NOMO-1 treated with DMSO at 0.1 percent for 48 hours (cell line): Measurements from ENCODE around the gene SNRPD1.
"Not testable (repeated sequence)": the region's sequence is repeated elsewhere in the genome, so short reads cannot be mapped to it uniquely, and the experiment has no call there.

Experiments
- DNase-seq: peaks from one replicate; lab custom pipeline; 2025; ENCODE audit not compliant: unreplicated experiment; lab: John Stamatoyannopoulos, UW

SNRPD1 gene

DNA sequence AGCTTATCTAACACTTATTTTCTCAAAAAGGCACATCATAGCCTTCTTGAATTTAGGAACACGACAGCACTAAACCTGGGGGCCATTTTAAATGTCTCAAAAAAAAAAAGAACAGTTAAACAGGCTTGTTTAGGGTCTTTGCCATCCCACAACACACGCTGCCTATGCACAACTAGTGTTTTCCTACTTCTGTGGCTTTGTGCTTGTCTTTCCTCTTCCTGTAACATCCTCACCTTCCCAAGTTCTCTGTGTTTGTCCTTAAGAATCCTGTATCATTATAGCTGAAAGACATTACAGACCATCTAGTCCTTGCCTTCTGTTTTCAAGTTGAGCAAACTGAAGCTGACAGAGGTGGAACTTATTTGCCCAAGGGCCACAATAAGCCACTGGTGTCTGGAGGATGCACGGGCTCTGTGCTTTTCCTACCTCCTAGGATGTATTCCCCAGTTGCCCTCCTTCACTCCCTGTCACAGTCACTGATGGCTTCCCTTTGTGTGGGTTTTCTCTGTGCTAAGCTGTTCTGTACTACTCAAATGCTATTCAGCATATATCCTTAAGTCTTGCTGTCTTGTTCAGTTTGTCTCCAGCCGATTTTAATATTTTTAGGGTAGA, 22.6 kb downstream of the SNRPD1 start:
- DNase-seq, result no peak

DNA sequence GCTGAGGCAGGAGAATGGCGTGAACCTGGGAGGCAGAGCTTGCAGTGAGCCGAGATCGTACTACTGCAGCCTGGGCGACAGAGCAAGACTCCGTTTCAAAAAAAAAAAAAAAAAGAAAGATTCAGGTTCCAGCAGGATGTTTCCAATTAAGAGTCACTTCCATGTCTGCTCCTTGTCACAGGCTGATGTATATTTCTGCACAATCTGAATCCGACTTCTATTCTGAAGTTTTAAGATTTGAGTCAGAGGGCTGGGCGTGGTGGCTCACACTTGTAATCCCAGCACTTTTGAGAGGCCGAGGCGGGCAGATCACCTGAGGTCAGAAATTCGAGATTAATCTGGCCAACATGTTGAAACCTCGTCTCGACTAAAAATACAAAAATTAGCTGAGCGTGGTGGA, 24.7 kb downstream of the SNRPD1 start:
- DNase-seq, result no peak

DNA sequence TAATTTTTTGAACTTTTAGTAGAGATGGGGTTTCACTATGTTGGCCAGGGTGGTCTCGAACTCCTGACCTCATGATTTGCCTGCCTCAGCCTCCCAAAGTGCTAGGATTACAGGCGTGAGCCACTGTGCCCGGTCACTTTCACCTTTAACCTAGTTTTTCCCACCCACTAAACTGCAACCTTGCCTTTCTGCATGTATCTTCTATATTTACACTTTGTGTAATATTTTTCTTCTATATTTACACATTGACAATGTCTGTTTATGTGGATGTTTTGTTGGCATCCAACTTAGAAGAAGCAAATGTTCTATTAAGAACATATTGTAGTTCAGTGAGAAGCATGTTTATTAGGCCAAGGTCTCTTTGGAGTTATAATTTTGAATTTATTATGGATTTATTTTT, 26.7 kb downstream of the SNRPD1 start:
- DNase-seq, result no peak

GRCh38 chr18:21640375-21640774, 28.3 kb downstream of the SNRPD1 start:
- DNase-seq, result not testable (repeated sequence)

DNA sequence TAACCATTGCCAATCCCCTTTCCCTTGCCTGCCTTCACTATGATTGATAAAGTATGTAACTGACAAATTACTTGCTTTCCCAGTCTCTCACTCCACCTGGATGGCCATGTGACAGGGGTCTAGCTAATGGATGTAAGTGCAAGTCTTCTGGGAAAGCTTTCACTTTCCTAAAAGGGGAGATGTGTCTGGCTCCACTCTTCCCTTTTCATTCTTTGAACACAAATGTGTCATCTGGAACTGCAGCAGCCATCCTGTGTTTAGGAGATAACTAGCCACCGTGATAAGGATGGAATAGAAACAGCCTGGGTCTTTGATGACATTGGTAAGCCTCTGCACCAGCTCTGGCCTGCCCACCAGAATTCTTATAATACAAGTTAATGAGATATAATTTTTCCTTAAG, 38.2 kb downstream of the SNRPD1 start:
- no peak for DNase-seq

- no peak for DNase-seq
Measured at GRCh38 chr18:21652073-21652472, 40.0 kb downstream of the SNRPD1 start.

DNA sequence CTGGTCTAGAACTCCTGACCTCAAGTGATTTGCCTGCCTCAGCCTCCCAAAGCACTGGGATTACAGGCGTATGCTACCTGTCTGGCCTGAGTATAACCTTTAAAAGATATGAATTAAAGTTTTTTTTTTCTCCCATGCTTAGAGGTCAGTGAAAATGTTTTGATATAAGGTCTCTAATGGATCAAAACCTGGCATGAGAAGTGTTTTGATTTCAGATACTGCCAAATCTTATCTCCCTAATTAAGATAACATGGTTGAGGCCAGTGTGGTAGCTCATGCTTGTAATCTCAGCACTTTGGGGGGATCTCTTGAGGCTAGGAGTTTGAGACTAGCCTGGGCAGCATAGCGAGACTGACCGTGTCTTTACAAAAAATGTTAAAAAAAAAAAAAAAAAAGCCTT, 41.2 kb downstream of the SNRPD1 start:
- DNase-seq, result no peak

- no peak for DNase-seq
Measured at GRCh38 chr18:21656402-21656801, 44.3 kb downstream of the SNRPD1 start.

GRCh38 chr18:21660078-21660477, 48.0 kb downstream of the SNRPD1 start:
- DNase-seq, result no peak

- no peak for DNase-seq
Measured at GRCh38 chr18:21662581-21662980, 50.5 kb downstream of the SNRPD1 start.

DNA sequence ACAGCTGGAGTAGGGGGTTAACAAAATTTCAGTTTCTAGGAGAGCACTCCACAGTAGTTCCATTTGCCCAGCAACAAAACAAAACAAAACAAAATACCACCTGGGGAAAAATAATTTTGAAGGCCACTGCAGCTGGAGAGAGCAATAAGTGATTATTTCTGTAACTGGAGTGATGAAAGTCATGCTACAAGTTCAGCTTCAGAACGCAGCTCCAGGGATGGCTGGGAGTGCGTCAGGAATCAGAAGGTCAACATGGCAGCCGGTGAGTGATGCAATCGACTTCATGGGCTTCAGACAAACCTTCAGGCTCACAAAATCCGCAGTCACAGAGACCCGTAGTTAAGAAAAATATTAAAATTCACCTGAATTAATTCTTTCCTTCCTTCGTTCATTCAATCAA, 51.5 kb downstream of the SNRPD1 start:
- DNase-seq, result no peak

DNA sequence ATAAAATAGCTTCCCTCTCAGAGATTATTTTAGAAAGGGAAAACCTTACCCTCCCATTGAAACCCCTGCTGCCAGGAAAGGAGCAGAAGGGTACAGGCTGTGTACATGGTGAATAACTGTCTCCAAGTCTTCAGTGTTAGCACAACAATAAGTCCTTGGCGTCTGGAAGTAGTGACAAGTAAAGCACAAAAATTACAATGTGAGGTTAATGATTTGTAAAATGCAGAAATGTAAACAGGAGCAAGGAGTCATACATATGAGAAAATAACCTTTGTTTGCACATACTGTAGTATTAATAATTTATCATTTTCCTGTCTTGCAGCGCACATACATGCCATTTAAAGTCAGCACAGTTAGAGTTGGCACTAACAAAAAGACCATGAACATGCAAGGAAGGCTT, 52.0 kb downstream of the SNRPD1 start:
- DNase-seq, result no peak

DNA sequence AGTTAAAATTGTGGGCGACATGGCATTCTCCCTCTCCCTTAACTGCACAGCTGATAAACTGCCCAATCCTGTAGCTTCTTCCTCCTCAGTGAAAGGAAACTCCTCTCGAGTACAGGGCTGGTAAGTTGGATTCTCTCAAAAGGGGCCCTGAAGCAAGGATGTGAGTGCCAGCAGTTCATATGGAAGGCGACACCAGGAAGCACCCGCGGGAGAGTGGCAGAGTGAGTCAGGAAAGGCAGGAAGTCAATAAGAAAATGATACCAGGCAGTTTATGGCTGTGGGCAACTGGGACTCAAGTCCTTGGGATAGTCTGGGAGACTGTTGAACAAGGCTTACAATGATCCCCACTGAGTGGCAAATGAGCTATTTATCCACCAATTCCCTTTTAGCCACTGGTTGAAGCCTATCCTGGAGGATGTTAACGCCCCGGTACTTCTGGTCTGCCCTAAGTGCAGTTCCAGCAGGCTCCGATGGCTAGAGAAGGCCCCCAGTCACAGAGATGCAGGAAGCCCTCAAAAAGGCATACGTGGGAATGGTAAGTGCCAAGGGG, 57.7 kb downstream of the SNRPD1 start:
- no peak for DNase-seq

DNA sequence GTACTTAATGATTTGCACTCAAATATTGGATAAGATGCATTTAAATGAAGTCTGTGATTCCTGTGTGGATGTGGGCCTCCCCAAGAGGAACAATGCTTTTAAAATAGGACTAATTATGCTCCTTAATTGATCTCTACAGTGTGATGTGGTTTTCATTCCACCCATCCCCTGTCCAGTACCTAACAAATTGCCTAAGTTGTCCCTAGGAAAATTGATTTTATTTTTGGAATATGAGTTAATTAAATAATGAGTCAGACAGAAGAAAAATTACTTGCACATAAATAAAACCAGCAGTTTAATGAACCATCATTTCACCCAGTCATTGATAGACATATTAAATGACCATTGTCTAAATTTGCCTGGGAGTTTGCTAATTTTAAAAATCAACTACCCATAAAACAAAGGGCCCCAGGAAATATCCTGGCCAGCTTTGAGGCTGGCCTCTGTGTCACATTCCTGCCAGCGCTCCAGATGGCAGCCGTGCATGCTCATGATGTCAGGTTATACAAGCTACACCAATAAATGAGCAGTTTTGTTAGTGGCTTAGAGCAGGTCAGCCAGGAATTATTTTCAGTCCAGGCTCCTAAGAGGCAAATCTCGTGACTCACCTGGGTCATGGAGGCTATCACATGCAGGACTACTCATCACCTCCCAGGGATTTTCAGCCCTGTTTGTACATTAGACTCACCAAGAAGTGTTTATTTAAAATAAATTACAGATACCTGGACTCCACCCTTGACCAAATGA, 60.6 kb downstream of the SNRPD1 start:
- DNase-seq, result no peak

- DNase-seq, result not testable (repeated sequence)
Measured at GRCh38 chr18:21675354-21675753, 63.2 kb downstream of the SNRPD1 start.

GRCh38 chr18:21678859-21679258, 66.7 kb downstream of the SNRPD1 start:
- peak; percentile 46 for DNase-seq

DNA sequence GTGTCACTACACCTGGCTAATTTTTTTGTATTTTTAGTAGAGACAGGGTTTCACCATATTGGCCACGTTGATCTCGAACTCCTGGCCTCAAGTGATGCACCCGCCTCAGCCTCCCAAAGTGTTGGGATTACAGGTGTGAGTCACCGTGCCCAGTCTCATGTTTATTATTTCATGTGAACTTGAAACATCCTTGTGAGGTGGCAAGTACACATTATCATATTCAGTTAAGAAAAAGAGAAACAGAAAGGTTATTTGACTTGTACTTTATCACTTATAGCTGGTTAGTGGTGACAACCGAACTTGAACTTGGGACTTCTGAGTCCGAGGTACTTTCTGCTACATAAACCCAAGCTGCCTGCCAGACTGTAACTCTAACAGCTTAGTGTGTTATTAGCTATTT, 68.0 kb downstream of the SNRPD1 start:
- no peak for DNase-seq

DNA sequence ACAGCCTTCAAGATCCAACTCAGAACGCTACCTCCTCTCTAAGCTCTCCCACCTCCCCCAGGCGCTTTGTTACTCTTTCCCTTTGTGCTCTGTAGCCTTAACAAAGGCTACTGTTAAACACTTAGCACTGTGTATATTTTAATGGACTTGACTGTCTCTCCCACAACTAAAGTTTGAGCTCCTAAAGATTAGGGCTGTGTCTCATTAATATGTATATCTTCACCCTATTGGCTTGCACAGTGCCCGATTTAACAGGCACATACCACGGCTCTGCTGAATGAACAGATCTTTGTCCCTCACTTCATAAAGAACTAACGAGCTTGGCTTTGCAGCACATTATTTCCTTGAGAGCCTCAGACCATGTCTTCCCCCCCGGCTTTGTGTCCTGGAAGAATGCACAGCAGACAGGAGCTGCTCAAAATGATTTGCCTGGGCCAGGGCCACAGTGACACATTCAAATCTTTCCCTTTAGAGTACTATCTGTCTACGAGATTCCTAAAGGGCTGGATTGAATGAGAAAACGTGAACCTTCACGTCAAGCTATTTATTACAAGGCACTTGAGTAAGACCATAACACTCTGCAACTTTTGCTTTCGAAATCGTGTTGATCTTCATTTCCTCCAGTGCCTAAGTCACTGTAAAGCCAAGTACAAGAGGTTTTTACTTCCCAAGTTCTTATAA, 70.4 kb downstream of the SNRPD1 start:
- peak; percentile 64 for DNase-seq
